Hepatocyte (in vitro differentiated cells): Measurements from ENCODE around the gene PYHIN1. TPM values are rescaled to one million over a fixed set of nuclear protein-coding genes. Genes with fewer than 3 reads are reported as not detected.

Experiments used
- DNase-seq: peaks from one replicate; pipeline ENCODE4 v3.0.0-alpha.2; 2016; ENCODE audit warnings: low spot score
- H2AFZ ChIP-seq: fragments of 200-600 bp; sonication (generic); 2 replicates; pipeline ENCODE4 v1.6.0; 2016; ENCODE audit warnings: antibody characterized with exemption, mild to moderate bottlenecking
- H3K27ac ChIP-seq: fragments of 200-600 bp; sonication (generic); 2 replicates; pipeline ENCODE4 v1.5.1; 2016; ENCODE audit warnings: mild to moderate bottlenecking
- H3K27me3 ChIP-seq: fragments of 200-600 bp; sonication (generic); 2 replicates; pipeline ENCODE4 v1.6.1; 2016
- H3K36me3 ChIP-seq: fragments of 200-600 bp; sonication (generic); replicated peaks from 2 replicates; pipeline ENCODE4 v1.5.1; 2016; ENCODE audit warnings: low read depth; ENCODE audit not compliant: insufficient read depth
- H3K4me1 ChIP-seq: fragments of 200-600 bp; sonication (generic); 2 replicates; pipeline ENCODE4 v1.5.1; 2016; ENCODE audit warnings: mild to moderate bottlenecking, moderate library complexity; ENCODE audit not compliant: insufficient read depth
- H3K4me2 ChIP-seq: fragments of 200-600 bp; sonication (generic); 2 replicates; pipeline ENCODE4 v1.6.0; 2016
- H3K4me3 ChIP-seq: fragments of 200-600 bp; sonication (generic); 2 replicates; pipeline ENCODE4 v1.5.1; 2016; ENCODE audit warnings: mild to moderate bottlenecking
- H3K79me2 ChIP-seq: fragments of 200-600 bp; sonication (generic); 2 replicates; pipeline ENCODE4 v1.6.0; 2017; ENCODE audit warnings: mild to moderate bottlenecking
- H3K9me2 ChIP-seq: fragments of 200-600 bp; sonication (generic); replicated peaks from 2 replicates; pipeline ENCODE4 v1.6.0; 2017; ENCODE audit warnings: mild to moderate bottlenecking; ENCODE audit not compliant: insufficient read depth
- H3K9me3 ChIP-seq: fragments of 200-600 bp; sonication (generic); 2 replicates; pipeline ENCODE4 v1.5.1; 2016; ENCODE audit warnings: low read depth, mild to moderate bottlenecking
- H4K20me1 ChIP-seq: fragments of 200-600 bp; sonication (generic); 2 replicates; pipeline ENCODE4 v1.6.0; 2016; ENCODE audit warnings: mild to moderate bottlenecking; ENCODE audit not compliant: insufficient read depth, poor library complexity, severe bottlenecking
- CTCF ChIP-seq: fragments of 200-600 bp; sonication (generic); IDR thresholded peaks from 2 replicates; pipeline ENCODE4 v1.5.1; 2016; ENCODE audit warnings: antibody characterized with exemption, mild to moderate bottlenecking; ENCODE audit not compliant: poor library complexity
- EZH2 ChIP-seq: fragments of 200-600 bp; sonication (generic); IDR thresholded peaks from 2 replicates; pipeline ENCODE4 v1.6.1; 2016; ENCODE audit warnings: antibody characterized with exemption, mild to moderate bottlenecking, borderline replicate concordance
- EZH2phosphoT487 ChIP-seq: fragments of 200-600 bp; sonication (generic); IDR thresholded peaks from one replicate; pipeline ENCODE4 v1.6.1; 2018; ENCODE audit warnings: antibody characterized with exemption, mild to moderate bottlenecking, low read depth, moderate library complexity; ENCODE audit not compliant: unreplicated experiment, severe bottlenecking
- WGBS: methylation state at CpG from one replicate; pipeline ENCODE4 v1.1.6; 2016; ENCODE audit warnings: low lambda C conversion rate; ENCODE audit errors: missing lambda C conversion rate; 5-methylcytosine and 5-hydroxymethylcytosine counted together
- polyA plus RNA-seq: library from polyadenylated mRNA; unstranded; fragments of >200 nt; fragmentation: Nextera tagmentation; extraction: Ambion mirVana; gene quantifications from 2 replicates; pipeline ENCODE4 v1.2.1, GENCODE V29; 2016
- total RNA-seq: library from RNA; depleted of rRNA; stranded (reverse); fragments of >200 nt; gene quantifications from 2 replicates; pipeline ENCODE4 v1.2.3, GENCODE V29; 2014

PYHIN1 gene
- total and polyA plus RNA-seq, 2 experiments from 2014 or later: not detected

DNA sequence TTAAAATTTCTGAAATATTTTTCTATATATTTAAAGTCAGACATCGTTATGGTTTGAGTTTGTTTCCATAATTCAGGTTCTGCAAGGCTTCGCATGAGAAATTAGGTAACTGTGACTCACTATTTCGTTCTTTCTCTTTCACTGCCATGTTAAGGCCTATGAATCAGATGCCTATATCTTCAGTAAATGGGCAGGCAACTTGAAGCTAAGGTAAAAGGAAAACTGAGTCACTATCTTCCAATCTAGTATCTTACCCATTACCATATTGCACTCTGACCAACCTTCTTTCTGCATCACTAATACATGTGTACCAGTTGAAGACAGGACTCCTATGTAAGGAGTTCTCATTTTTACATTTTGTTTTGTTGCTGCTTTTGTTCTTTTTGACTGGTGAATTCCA, 37.8 kb downstream of the PYHIN1 start:
- TF ChIP-seq EZH2: no peak
- no peak for TF ChIP-seq CTCF
- no peak for TF ChIP-seq EZH2phosphoT487
- Histone ChIP-seq H3K4me3 (no peak overlapping the region), H3K79me2 (no peaks in the 10 kb centered on the region), H3K4me1 (no peaks in the 10 kb centered on the region), H2AFZ (no peak overlapping the region), H3K4me2 (no peak overlapping the region), H3K36me3 (no peaks in the 10 kb centered on the region), H3K9me3 (no peaks in the 10 kb centered on the region), H3K27ac (no peak overlapping the region), H3K27me3 (no peaks in the 10 kb centered on the region), H4K20me1 (no peaks in the 10 kb centered on the region), H3K9me2 (no peaks in the 10 kb centered on the region)
- DNase-seq: no peak
- WGBS: 85% methylated on average over 3 of the region's 3 CpGs

DNA sequence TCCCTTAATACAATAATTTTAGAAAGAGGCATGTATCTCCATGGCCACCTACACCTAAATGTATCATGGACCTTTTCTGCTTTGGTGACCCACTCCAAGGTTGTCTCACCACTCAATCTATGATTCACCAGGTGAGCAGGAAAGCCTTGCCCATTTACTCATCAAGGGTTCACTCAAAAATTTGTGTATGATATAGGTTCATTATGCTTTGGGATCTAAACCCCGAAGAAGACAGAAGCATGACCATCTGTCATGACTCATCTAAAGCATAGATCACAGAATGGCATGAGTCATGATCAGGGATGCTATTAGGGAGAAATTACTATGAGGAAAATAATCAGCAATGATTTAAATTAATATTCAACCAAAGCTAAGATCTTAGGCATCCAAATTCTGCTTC, 38.5 kb downstream of the PYHIN1 start:
- TF ChIP-seq EZH2phosphoT487 (no peak), EZH2 (no peak)
- no peak overlapping the region for H3K4me2 ChIP-seq
- WGBS: 83% methylated on average over 1 of the region's 1 CpG

GRCh38 chr1:158972841-158973240, 41.5 kb downstream of the PYHIN1 start:
- H3K4me1 ChIP-seq: no peaks in the 10 kb centered on the region
- no peak overlapping the region for H2AFZ ChIP-seq
- DNase-seq: no peak
- no peaks in the 10 kb centered on the region for H3K27me3 ChIP-seq
- no peaks in the 10 kb centered on the region for H3K9me3 ChIP-seq
- H3K9me2 ChIP-seq: no peaks in the 10 kb centered on the region
- H3K79me2 ChIP-seq: no peaks in the 10 kb centered on the region
- no peaks in the 10 kb centered on the region for H4K20me1 ChIP-seq
- H3K4me2 ChIP-seq: no peak overlapping the region
- no peak overlapping the region for H3K4me3 ChIP-seq
- H3K27ac ChIP-seq: no peak overlapping the region
- no peaks in the 10 kb centered on the region for H3K36me3 ChIP-seq
- TF ChIP-seq EZH2: no peak
- no peak for TF ChIP-seq EZH2phosphoT487
- peak; percentile 36 for TF ChIP-seq CTCF

More for the DNA sequence above, 38.5 kb downstream of the PYHIN1 start:
- Histone ChIP-seq H3K9me3 (no peaks in the 10 kb centered on the region), H2AFZ (no peak overlapping the region), H3K4me3 (no peak overlapping the region), H3K79me2 (no peaks in the 10 kb centered on the region), H3K27ac (no peak overlapping the region), H4K20me1 (no peaks in the 10 kb centered on the region), H3K27me3 (no peaks in the 10 kb centered on the region), H3K4me1 (no peaks in the 10 kb centered on the region), H3K36me3 (no peaks in the 10 kb centered on the region), H3K9me2 (no peaks in the 10 kb centered on the region)
- DNase-seq: no peak

DNA sequence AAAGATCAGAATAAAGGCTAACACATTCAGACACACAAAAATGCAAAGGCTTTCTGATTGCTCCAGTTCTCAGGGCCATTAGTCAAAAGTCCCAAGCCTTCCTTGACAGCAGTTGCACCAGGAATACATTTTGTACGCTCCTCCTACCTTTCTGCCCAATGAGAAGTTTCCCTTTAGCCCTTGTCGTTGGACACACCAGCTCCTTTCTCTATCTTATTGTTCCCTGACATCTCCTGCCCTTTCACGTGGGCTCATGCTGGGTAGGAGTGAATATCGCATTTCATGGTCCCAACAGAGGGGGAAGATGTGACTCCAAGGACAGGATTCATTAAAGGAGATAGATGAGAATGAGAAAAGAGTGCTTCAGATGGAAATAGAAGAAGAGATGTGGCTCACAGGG, 44.9 kb downstream of the PYHIN1 start:
- Histone ChIP-seq H2AFZ (no peak overlapping the region), H3K4me2 (no peak overlapping the region), H3K79me2 (no peaks in the 10 kb centered on the region), H4K20me1 (no peaks in the 10 kb centered on the region), H3K9me2 (no peaks in the 10 kb centered on the region), H3K27ac (no peak overlapping the region), H3K4me3 (no peak overlapping the region), H3K9me3 (no peaks in the 10 kb centered on the region), H3K36me3 (no peaks in the 10 kb centered on the region), H3K27me3 (no peaks in the 10 kb centered on the region), H3K4me1 (no peaks in the 10 kb centered on the region)
- no peak for DNase-seq
- TF ChIP-seq EZH2phosphoT487: no peak
- TF ChIP-seq CTCF: no peak
- no peak for TF ChIP-seq EZH2
- WGBS: 40% methylated on average over 4 of the region's 4 CpGs
